ENCODE results near the gene CACNA1G.

The CACNA1G gene

DNA sequence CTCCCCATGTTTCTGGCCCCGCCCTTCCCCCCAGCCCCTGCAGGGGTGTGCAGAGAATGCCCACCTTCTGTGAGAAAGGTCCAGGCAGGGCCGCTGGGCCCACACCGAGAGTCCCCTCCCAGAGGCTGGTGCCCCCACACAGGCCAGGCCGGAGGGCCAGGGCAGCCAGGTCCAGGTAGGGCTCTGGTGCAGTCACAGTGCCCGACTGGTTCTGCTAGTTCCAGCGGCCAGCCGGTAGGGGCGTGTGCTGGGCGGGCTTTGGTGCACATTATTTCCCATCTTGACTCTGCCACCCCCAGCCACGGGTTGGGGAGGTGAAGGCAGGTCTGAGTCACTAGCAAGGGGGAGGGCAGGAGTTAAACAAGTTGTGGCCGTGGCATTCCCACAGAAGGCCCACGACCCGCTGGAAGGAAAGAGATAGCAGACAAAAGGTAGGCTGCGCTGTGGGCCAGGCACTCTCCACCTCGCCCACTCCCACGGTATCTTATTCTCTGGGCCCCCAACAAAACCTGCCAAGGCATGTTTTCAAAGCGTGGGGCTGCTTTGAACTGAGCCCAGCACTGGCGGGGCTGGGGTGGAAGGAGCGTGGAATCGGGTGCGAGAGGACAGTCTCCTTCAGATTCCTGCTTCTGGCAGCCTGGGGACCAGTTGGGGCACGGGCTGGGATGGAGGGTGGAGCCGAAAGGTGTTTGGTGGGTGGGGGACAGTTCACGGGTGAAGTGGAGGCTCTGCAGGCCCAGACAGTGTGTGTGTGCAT, 26.1 kb upstream of the CACNA1G start:
- DNase-seq, result no peak

DNA sequence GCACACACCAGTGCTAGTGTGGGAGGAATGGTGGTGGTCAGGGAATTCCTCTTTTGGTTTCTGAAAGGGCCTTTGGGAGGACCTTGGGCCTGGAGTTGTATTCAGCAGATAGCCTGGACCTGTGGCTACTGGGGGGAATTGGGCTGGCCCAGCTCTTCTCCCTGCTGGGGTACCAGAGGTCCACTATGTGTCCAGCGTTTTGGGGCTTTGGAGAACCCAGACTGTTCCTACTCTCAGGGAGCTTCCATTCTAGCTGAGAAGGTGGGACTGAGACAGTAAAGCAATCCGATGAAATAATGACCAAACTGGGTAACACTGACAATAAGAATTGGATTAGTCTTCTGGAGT, 25.6 kb upstream of the CACNA1G start:
- no peak for DNase-seq

DNA sequence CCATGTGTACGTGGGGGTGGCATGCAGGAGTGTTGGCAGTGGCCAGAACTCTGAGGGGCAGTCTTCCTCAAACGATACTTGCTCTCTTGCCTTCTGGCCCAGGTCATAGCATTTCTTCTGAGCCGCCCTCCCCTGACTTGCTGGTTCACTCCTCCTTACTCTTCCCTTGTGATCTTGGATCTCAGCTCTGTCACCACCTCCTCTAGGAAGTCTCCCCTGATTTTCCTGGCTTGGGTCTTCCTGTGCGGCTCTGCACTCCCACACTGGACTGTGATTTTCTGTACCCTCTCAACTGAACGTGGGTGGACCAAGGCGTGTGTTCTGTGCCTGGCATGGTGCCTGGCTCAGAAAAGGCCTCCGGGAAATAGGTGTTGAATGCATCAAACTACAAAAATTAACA, 25.1 kb upstream of the CACNA1G start:
- no peak for DNase-seq

DNA sequence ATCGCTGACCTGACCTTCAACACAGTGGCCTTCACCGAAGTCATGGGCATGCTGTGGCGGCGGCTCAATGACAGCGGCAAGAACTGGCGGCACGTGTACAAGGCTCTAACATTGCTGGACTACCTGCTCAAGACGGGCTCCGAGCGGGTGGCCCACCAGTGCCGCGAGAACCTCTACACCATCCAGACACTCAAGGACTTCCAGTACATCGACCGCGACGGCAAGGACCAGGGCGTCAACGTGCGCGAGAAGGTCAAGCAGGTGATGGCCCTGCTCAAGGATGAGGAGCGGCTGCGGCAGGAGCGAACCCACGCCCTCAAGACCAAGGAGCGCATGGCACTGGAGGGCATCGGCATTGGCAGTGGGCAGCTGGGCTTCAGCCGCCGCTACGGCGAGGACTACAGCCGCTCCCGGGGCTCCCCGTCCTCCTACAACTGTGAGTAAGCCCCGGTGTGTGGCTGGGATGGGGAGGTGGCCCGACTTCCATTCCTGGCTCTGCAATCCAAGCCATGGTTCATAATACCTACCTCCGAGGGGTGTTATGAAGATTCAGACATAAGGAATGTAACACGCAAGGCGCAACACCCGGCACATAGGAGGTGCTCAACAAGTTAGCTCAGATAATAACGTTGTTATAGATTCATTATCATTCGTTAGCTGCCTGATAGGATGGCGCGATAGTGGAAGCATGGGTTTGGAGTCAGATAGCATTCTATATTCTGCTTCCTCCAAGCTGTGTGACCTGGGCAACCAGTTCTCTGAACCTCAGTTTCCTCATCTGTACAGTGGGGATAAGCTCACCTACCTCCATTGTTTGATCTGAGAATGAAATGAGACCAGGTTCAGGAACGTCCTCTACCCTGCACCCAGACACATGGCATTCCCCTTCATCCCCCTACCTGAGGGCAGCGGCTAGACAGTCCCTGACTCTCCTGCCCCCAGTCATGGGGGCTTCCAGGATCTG, 23.6 kb upstream of the CACNA1G start:
- no peak for DNase-seq

DNA sequence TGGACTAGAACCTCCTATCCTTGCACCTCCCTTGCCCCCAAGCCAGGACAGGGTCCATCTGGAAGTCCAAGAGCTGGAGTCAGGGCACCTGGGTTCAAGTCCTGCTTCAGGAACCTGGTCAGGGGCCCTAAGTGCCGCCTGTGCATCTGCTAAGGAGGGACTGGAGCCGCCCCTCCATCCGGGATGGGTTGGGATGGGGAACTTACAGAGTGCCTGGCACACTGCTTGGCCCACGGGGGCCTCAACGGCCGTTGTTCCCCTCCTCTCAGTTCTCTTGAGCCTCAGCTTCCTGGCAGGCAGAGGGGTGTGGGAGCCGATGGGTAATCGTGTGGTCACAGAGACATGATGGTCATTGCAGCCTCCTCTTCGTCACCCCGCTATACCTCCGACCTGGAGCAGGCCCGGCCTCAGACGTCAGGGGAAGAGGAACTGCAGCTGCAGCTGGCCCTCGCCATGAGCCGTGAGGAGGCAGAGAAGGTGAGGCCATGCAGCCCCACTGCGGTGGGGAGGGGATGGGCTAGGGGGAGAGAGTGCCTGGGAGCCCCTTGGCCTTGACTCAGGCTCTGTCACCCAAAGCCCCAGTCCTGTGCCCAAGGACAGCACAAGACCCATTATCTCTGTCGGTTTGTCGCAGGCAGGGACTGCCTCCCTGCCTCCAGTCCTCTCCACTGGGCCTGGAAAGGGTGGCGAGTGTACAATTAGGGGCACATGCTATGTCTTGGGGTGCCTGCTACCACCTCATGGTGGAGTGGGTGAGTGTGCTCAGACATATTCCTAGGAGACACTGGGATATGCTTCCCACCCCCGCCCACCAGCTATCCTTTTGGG, 22.6 kb upstream of the CACNA1G start:
- DNase-seq, result no peak

DNA sequence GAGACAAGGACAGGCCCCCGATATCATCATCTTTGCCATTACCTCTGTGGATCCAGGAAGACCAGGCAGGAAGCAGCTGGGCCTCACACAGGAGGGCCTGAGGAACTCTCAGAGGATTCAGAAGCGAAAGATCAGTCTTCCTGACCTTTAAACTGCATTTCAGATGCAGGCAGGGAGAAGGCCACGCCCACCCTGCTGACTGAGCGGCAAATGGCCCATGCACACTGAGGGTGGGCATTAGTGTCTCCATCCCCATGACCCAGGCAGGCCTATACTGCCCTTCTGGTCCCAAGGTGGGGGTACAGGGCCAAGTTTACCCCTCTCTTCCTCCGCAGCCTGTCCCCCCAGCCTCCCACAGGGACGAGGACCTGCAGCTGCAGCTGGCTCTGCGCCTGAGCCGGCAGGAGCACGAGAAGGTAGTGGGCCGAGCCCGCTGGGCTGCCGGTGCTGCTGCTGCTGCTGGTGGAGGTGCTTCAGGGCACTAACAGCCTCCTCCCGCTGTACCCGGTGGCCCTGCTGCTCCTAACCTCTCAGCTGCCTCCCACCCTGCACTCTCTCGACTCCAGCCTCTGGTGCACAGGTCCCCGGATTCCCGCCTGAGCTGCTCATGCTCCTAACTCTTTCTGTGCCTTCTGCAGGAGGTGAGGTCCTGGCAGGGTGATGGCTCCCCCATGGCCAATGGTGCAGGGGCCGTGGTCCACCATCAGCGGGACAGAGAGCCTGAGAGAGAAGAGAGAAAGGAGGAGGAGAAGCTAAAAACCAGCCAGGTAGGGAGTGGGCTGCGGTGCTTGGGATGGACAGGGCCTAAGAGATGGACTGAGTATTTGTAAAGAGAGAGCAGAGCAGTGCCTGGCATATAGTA, 21.7 kb upstream of the CACNA1G start:
- DNase-seq, result no peak

DNA sequence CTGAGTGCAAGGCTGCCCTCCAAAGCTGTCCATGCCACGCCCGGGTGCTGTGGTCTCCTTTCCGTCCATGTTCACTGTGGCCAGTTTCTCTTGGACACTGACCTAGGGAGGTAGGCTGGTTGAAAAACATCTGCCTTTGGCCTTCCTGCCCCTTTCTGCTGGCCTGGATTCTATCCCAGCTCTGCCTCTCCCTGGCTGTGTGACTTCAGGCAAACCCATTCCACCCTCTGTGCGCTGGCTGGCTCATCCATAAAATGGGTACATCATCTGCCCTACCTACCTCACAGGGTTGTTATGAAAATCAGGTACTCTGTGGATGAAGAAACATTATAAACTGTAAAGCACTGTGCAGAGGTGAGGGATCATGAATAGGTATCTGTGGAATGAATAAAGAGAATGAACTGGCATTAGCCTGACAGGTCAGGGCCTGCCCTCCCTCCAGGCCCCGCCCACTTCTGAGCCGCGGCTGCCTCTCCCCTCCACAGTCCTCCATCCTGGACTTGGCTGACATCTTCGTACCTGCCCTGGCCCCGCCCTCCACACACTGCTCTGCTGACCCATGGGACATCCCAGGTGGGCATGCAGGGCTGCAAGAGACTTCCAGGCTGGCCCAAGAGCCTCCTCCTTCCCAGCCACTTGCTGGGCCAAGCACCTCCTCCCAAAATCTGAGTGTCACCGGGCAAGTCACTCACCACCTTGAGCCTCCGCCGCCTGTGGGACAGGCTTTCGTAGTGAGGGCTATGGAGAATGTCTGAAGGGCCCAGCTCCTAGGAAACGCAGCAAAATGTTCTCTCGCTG, 20.6 kb upstream of the CACNA1G start:
- DNase-seq, result no peak

DNA sequence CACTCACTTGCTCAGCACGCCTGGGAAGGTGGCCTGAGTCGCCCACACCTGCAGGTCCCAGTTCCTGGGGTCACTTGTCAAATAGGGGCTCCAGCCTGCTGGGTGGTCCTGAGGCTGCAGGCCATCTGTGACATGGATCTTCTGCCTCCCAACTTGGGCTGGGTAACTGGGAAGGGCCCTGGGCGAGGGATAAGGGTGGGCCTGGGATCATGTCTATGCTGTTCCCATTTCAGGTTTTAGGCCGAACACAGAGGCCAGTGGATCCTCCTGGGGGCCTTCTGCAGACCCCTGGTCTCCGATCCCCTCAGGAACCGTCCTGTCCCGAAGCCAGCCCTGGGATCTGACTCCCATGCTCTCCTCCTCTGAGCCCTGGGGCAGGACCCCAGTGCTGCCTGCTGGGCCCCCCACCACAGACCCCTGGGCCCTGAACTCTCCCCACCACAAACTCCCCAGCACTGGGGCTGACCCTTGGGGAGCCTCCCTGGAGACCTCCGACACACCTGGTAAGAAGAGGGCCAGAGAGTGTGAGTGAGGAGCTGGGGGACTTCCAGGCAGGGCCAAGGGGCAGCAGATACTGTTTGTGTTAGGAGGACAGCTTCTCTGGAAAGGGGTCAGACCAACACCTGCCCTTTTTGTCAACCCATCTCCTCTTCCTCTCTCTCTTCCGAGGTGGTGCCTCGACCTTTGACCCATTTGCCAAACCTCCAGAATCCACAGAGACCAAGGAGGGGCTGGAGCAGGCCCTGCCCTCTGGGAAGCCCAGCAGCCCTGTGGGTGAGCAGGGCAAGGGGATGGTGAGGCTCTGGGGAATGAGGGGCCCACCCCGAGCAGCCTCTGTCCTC, 19.7 kb upstream of the CACNA1G start:
- no peak for DNase-seq

DNA sequence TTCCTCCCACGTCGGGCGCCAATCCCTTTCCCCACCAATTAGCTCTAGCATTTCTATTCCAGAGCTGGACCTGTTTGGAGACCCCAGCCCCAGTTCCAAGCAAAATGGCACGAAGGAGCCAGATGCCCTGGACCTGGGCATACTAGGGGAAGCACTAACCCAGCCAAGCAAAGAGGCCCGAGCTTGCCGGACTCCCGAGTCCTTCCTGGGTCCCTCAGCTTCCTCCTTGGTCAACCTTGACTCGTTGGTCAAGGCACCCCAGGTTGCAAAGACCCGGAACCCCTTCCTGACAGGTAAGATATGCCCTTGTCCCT, 19.2 kb upstream of the CACNA1G start:
- no peak for DNase-seq

DNA sequence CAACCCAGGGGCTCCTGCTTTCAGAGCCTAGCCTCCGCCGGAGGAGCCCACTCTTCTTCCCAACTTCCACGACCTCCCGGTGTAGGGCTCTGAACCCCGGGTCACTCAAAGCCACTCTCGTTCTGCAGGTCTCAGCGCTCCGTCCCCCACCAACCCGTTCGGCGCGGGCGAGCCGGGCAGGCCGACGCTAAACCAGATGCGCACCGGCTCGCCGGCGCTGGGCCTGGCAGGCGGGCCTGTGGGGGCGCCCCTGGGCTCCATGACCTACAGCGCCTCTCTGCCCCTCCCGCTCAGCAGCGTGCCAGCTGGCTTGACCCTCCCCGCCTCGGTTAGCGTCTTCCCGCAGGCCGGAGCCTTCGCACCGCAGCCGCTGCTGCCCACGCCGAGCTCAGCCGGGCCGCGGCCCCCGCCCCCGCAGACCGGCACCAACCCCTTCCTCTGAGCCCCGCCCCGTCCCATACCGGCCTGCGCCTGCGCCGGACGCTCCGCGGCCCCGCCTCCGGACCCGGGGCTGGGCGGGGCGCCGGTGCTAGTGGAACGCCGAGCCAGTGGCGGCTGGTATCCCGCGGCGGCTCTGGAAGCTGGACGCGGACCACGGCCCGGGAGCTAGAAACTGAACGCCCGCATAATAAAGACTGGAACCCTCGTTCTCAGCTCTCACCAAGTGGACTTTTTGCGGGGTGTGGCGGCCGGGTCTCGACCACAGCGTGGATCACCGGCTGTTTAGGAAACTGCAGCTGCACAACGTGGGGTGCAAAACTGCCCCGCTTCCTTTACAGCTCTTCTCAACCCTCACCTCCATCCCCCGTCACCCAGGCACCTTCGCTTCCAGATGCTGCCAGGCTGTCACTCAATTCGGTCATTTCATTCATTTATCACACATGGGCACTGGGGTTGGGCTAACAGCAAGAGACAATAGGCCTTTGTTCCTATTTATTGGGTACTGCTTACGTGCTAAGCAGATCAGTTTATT, 18.5 kb upstream of the CACNA1G start:
- DNase-seq, result peak; percentile 46

DNA sequence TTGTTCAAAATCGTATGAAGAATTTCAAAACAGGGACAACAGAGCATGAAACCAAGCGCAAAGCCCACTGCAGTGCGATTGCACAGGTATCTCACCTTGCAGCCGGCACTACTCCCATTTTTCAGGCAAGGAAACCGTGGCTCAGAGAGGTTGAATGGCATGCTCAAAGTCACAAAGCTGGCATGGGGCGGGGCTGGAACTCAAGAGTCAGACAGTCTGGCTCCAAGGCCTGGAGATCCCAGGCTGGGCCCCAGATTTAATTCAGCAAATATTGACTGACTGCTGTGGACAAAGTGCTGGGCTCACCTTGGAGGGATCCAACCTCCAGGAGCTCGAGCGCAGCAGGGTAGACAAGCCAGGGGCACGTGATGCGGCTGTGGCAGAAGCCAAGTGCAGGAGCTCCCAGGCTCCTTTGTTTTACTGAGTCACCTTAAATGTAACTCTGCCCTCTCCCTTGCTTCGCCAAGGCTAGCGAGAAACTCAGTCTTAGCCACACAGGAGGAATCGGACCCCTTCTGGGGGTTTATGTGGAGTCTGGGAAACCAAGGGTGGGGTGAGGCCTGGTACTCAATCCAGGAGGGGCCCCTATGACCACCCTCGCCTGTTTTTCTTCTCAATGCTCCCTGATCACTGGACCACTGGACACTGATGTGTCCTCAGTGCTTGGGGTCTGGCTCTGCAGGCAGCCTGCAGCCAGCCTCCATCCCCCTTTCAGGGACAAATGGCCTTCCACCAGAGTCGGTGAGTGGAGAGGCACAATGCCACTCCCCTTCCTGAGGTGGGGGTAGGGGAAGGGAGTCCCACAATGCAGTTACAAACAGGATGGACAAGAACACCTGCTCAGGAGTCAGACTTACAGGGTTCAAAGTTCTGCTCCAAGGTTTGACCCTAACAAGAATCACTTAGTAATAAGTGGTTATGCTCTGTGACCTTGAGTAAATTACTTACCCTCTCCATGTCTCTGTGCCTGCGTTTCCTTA, 17.4 kb upstream of the CACNA1G start:
- DNase-seq, result no peak

DNA sequence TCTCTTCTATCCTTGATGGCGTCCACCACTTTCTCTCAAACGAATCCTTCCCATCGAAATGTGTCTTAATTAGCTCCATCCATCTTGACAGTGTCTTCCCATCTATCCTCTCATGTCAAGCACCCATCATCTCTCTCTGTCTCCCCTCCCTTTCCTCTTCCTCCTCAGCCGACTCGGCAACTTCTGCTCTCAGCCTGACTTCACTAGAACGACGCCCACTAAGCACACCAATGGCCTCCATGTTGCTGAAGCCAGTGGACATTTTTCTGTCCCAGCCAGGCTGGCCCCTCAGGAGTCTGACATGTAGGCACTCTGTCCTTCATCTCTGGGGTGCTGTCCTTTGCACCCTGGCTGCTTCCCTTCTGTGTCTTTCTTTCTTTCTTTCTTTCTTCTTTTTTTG, 16.0 kb upstream of the CACNA1G start:
- no peak for DNase-seq

DNA sequence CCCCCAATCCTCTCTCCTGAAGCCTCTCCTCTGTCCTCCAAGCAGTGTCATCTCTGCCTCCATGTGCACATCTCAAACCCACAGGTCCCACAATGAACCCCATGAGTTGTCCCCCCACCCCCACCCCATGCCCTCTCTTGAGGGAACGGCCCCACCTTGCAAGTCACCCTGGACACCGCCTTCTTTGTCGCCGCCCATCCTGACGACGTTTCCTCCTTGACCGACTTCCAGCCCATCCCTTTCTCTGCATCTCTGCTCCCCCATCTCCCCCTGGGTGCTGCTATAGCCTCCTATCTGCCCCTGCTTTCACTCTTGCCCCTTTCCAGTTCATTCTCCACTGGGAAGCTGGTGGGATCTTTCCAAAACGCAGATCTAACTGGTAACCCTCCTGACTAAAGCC, 15.2 kb upstream of the CACNA1G start:
- DNase-seq, result no peak

DNA sequence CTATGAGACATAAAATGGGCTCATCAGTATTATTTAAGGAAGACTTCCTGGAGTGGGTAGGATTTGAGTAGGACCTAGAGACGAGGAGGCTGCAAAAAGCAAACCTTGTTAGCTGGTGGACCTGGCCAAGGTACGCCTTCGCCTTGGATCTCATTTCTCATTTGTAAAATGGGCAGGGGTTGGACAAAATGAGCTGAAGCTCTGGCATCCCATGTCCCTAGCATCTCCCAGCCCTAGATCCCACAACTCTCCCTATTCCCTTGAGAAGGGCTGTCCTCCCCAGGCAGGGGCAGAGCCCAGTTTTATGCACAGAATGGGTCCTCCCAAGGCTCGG, 13.8 kb upstream of the CACNA1G start:
- no peak for DNase-seq

DNA sequence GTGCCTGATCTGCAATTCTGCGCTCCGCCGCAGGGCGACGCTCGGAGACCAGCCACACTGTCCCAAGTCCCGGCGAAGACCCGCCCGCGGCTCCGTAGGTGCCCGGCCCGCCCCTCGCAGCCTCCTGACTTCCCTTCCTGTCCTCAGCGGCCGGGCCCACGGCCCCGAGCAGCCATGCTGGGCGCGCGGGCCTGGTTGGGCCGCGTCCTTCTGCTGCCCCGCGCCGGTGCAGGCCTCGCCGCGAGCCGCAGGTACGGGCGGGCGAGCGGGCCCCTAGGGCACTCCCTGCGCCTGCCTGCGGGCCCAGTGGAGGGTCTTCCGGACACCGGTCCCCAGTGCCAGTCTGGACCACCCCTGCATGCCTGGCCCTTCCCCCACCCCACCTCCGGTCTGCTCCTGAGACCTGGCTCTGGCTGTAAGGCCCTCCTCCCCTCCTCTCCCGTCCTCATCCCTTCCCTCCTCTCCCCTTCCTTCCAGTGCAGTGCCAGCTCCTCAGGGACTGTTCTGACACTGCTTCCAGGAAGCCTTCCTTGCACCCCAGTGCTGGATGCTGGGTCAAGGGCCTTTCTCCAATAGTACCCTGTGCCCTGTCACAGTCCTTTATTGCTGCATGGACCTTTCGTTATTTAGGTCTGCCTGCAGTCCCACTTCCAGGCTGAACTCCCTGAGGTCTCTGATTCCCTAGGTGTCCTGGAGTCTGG, 13.3 kb upstream of the CACNA1G start, which contains the start of gene SPATA20:
TSS of gene SPATA20 (plus strand) at position 140 of the 701 bp plus-strand sequence. CDS start at position 175, 35 bp downstream.
- peak; percentile 83 for DNase-seq

DNA sequence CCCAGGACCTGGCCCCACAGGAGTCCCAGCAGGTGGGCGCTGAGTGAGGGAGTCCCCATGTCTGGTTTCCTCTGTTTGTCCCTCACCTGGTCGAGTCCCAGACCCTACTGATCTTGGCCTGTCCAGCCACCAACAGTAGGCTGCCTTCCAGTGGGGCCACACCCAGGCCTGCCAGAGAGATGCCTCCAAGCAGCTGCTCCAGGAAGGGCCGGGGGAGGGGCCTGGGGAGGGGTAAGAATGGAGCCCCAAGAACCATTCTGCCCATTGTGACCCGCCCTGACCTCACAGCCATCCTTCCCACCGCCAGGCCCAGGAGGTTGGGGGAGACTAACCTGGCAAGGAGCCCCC, 12.8 kb upstream of the CACNA1G start:
- DNase-seq, result no peak

DNA sequence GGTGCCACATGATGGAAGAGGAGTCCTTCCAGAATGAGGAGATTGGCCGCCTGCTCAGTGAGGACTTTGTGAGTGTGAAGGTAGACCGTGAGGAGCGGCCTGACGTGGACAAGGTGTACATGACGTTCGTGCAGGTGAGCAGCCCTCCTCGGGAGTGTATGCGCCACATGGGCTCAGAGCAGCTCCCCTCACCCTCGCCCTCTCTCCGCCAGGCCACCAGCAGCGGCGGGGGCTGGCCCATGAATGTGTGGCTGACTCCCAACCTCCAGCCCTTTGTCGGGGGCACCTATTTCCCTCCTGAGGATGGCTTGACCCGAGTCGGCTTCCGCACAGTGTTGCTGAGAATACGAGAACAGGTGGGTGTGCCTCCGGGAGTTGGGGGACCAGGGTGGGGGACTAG, 11.7 kb upstream of the CACNA1G start:
- no peak for DNase-seq

Measured in NCI-H1694 treated with DMSO at 0.1 percent for 48 hours (cell line).